ENCODE measurements around the gene BCORL1. TPM values are rescaled to one million over a fixed set of nuclear protein-coding genes. Genes with fewer than 3 reads are reported as not detected.

BCORL1 gene
- polyA plus RNA-seq, 1 of the 3 experiments (the other 2 are of a cell fraction): 4.2 TPM

GRCh38 chrX:129956765-129957164, 25.7 kb upstream of the BCORL1 start:
- Histone ChIP-seq H3K4me3 (ENCODE audit: low read depth in 2 of 2, low read length in 1 of 2) (peak overlapping the region in 1 of 2 experiments; percentile 42; a peak in 2 of 4 replicates), H3F3A (replicated peaks; ENCODE audit: insufficient read depth) (peaks cover 8% of the 10 kb centered on the region), H3K4me2 (peak overlapping the region; percentile 76; the same call in 1 of the 2 replicates), H3K4me1 (ENCODE audit: control insufficient read depth in 1 of 2, insufficient read depth in 2 of 2, low read depth in 1 of 2, low read length in 1 of 2) (peaks cover 0 to 6% of the 10 kb centered on the region in 2 experiments; a peak in 1 of 4 replicates), H4K20me1 (ENCODE audit: insufficient read depth) (no peaks in the 10 kb centered on the region), H3K27ac (ENCODE audit: low read depth in 2 of 2, low read length in 1 of 2) (no peak overlapping the region), H3K9me2 (no peaks in the 10 kb centered on the region), H3K27me3 (ENCODE audit: insufficient read depth) (peaks cover 48% of the 10 kb centered on the region), H3K9me3 (no peaks in the 10 kb centered on the region), H3K36me3 (replicated peaks in 1 of 2; ENCODE audit: control insufficient read depth in 1 of 2, insufficient read depth in 2 of 2, low read length in 1 of 2) (no peaks in the 10 kb centered on the region), H3K9ac (no peak overlapping the region), H2AFZ (ENCODE audit: low read depth) (no peak overlapping the region), H3K79me2 (ENCODE audit: insufficient read depth) (no peaks in the 10 kb centered on the region)
- DNase-seq: no peak
- no peak for TF ChIP-seq JUND (IDR thresholded peaks at IDR 0.05)
- no peak for TF ChIP-seq MXI1 (IDR thresholded peaks at IDR 0.05; ENCODE audit: low read depth, low read length)
- TF ChIP-seq GABPA (IDR thresholded peaks at IDR 0.05; ENCODE audit: low read depth): no peak
- no peak for TF ChIP-seq USF2 (IDR thresholded peaks at IDR 0.05; ENCODE audit: borderline replicate concordance, low read depth, low read length)
- ChIA-PET POLR2A (interaction anchor here (0.6 kb wide), 1 partner anchor 104 kb away, joined by 3 read pairs; no protein-coding TSS in a partner anchor), CTCF (interaction anchor here (0.6 kb wide), 1 partner anchor 1603 kb away, joined by 3 read pairs; no protein-coding TSS in a partner anchor)
- 37% methylated on average over 10 of the region's 20 CpGs for WGBS (ENCODE audit: low lambda C conversion rate)

- peaks cover 0 to 6% of the 10 kb centered on the region in 2 experiments; a peak in 1 of 4 replicates for H3K4me1 ChIP-seq (ENCODE audit: control insufficient read depth in 1 of 2, insufficient read depth in 2 of 2, low read depth in 1 of 2, low read length in 1 of 2)
- no peak for TF ChIP-seq FOSL2 (IDR thresholded peaks at IDR 0.05; ENCODE audit: borderline replicate concordance, low read depth)
- no peak for TF ChIP-seq SIN3A (IDR thresholded peaks at IDR 0.05; ENCODE audit: borderline replicate concordance, low read depth, low read length)
- TF ChIP-seq POLR2AphosphoS5 (IDR thresholded peaks at IDR 0.05; ENCODE audit: low read depth, low read length): no peak
- peak; percentile 63; the same call in 1 of the 2 replicates for TF ChIP-seq MAX (IDR thresholded peaks at IDR 0.05; ENCODE audit: low read depth)
- TF ChIP-seq TCF12 (IDR thresholded peaks at IDR 0.05): no peak
- no peak for TF ChIP-seq IRF3 (IDR thresholded peaks at IDR 0.05; ENCODE audit: low read depth, low read length)
- TF ChIP-seq NFIC (IDR thresholded peaks at IDR 0.05; ENCODE audit: borderline replicate concordance): no peak
- TF ChIP-seq TAF1 (IDR thresholded peaks at IDR 0.05; ENCODE audit: borderline replicate concordance, low read depth, low read length): peak; percentile 27; the same call in 1 of the 2 replicates
- no peak for TF ChIP-seq USF1 (IDR thresholded peaks at IDR 0.05; ENCODE audit: borderline replicate concordance, low read depth)
- DNase-seq: peak; percentile 84
- H2AFZ ChIP-seq (ENCODE audit: low read depth): peak overlapping the region; percentile 82; the same call in 1 of the 2 replicates
- POLR2A ChIA-PET: interaction anchor here (0.6 kb wide), 1 partner anchor 103 kb away, joined by 3 read pairs; no protein-coding TSS in a partner anchor
- H3K4me3 ChIP-seq (ENCODE audit: low read depth in 2 of 2, low read length in 1 of 2): peak overlapping the region; percentile 41 to 42; a peak in 2 of 4 replicates
- no peak overlapping the region for H3K9ac ChIP-seq
- H3K9me2 ChIP-seq: no peaks in the 10 kb centered on the region
- WGBS (ENCODE audit: low lambda C conversion rate): 40% methylated on average over 14 of the region's 56 CpGs
- H3K27ac ChIP-seq (ENCODE audit: low read depth in 2 of 2, low read length in 1 of 2): peak overlapping the region in 1 of 2 experiments; percentile 47; a peak in 1 of 4 replicates
- H3K79me2 ChIP-seq (ENCODE audit: insufficient read depth): no peaks in the 10 kb centered on the region
- H3F3A ChIP-seq (replicated peaks; ENCODE audit: insufficient read depth): peaks cover 8% of the 10 kb centered on the region
- H3K4me2 ChIP-seq: peak overlapping the region; percentile 76
- no peaks in the 10 kb centered on the region for H4K20me1 ChIP-seq (ENCODE audit: insufficient read depth)
- CTCF ChIA-PET: interaction anchor here (0.6 to 1.3 kb wide), 3 partner anchors 32 to 103 kb away, joined by 3 to 5 read pairs (median 3); no protein-coding TSS in a partner anchor
- no peaks in the 10 kb centered on the region for H3K36me3 ChIP-seq (replicated peaks in 1 of 2; ENCODE audit: control insufficient read depth in 1 of 2, insufficient read depth in 2 of 2, low read length in 1 of 2)
- H3K27me3 ChIP-seq (ENCODE audit: insufficient read depth): peaks cover 41% of the 10 kb centered on the region; the same call in 1 of the 2 replicates
- no peaks in the 10 kb centered on the region for H3K9me3 ChIP-seq
Measured at GRCh38 chrX:129957241-129958082, 25.0 kb upstream of the BCORL1 start.

All from SK-N-SH (cell line).